Islet precursor cell (in vitro differentiated cells): ENCODE results near the gene TYMS.

Source experiments
- DNase-seq: peaks from one replicate; pipeline ENCODE4 v3.0.0-alpha.2; 2018

TYMS gene

DNA sequence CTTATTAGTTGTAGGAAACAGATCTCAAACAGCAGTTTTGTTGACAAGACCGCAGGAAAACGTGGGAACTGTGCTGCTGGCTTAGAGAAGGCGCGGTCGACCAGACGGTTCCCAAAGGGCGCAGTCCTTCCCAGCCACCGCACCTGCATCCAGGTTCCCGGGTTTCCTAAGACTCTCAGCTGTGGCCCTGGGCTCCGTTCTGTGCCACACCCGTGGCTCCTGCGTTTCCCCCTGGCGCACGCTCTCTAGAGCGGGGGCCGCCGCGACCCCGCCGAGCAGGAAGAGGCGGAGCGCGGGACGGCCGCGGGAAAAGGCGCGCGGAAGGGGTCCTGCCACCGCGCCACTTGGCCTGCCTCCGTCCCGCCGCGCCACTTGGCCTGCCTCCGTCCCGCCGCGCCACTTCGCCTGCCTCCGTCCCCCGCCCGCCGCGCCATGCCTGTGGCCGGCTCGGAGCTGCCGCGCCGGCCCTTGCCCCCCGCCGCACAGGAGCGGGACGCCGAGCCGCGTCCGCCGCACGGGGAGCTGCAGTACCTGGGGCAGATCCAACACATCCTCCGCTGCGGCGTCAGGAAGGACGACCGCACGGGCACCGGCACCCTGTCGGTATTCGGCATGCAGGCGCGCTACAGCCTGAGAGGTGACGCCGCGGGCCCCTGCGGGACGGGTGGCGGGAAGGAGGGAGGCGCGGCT is at the start of gene TYMS:
TYMS (plus strand) TSS at position 343 of the 690 bp plus-strand sequence; CDS start at position 433, 90 bp downstream.
- DNase-seq, result peak; percentile 87

DNA sequence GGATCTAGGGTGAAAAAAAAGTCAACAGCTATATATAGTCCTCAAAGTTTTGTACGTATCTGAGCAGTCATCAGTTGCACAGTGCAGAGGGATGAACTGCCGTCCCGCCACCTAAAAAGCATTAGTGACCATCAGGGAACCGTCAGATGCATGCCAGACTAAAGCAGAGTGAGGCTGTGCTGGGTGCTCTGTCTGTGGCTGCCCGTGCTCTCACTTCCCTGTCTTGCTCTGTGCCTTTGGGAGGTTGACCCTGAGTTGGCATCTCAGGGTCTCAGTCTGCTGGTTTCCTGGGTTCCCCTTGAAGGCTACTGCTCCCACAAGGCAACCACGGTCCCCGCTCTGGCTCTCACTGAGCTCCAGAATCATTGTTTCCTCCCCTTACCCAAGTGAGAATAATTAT is 49.5 kb upstream of the TYMS start:
- DNase-seq, result no peak

DNA sequence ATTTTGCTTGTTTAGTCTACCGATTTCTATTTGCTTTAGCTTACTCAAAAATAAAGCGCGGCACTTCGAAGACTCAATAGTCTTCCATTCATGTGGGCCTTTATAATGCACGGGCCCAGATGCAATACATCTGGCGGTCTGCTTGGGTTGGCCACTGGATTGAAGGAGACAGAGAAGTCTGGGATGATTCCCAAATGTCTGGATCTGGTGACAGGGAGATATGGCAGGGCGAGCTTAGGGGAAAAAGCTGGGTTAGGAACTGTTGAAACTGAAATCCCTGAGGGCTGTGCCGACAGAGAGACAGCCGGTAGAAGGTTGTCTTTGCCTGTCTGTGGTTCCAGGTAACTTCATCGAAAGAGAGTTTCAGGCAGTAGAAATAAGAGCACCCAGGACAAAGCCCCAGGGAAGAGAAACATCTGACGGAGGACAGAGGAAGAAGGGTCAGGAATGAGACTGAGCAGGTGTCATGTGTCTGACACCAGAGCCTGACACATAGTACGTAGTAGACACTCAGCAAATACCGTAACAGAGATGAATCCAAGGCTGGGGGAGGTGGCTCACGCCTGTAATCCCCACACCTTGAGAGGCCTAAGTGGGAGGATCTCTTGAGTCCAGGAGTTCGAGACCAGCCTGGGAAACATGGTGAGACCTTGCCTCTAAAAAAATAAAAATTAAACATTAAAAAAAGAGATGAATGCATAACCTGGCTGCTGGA is 47.1 kb upstream of the TYMS start:
- no peak for DNase-seq

DNA sequence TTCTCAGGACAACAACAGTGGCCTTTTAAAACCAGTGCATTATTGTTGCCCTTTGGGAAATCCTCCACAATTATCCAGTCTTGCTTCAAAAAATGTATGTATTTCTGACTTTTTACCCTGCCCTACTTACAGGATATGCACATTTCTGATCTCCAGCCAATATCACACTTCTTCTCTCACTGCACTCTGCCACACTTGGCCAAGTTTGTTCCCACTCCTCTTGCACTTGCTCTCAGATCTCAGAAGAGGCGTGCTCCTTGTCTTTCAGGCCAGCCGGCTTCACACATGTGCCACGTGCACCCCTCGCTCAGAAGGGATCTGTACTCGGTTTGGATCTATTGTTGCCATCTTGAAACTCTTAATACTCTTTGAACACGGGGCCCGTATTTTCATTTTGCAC is 45.3 kb upstream of the TYMS start:
- DNase-seq, result no peak

DNA sequence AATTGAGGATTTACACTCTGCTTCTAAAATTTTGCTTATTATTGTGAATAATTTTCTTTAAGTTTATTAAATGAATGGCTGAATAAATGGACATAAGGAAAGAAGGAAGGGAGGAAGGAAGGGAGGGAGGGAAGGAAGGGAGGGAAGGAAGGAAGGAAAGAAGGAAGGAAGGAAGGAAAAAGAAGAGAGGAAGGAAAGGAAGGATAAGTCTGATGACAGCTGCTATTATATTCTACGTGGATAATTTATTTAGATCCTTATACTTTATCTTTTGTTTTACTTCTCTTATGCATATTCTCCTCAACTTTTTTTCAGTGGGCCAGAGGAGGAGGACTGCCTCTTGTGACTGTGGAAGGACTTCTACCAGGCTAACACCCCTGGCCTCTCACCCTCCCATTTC is 43.3 kb upstream of the TYMS start:
- DNase-seq, result no peak

DNA sequence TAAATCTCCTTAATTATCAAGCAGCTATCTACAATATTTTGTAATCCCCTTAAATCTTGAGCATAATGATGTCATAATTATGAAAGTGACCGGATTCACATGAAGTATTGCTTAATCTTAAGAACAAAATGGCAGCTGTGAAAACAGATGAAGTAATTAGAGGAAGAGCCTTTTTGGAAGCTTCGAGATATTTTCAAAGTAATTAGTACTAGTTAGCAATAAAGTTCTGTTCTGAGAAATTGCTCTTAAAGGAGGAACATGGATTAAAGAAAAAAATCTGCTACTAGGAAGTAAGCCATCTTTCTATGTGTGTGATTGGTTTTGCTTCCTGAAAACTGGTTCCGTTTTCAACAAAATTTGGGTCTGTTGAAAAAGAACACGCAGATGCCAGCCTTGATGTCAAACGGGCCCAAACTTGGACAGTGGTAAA is 42.3 kb upstream of the TYMS start:
- no peak for DNase-seq

DNA sequence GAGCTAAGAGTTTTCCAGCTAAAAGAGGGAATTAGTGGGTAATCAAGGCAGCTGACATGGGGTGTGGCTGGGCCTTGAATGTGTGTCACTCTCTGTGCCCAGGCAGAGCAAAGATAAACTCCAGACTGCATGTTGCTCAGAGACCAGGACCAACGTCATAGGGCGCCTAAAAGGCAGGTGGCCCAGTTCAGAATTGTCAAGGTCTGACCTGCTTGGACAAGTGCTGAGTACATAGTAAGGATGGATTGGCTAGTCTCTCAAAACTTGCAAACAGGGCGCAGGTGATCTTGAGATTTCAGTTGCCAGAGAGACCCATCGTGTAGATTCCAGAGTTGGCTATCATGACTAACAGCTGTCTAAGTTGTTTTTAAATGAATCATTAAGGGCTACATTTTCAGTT is 41.7 kb upstream of the TYMS start:
- DNase-seq, result no peak

DNA sequence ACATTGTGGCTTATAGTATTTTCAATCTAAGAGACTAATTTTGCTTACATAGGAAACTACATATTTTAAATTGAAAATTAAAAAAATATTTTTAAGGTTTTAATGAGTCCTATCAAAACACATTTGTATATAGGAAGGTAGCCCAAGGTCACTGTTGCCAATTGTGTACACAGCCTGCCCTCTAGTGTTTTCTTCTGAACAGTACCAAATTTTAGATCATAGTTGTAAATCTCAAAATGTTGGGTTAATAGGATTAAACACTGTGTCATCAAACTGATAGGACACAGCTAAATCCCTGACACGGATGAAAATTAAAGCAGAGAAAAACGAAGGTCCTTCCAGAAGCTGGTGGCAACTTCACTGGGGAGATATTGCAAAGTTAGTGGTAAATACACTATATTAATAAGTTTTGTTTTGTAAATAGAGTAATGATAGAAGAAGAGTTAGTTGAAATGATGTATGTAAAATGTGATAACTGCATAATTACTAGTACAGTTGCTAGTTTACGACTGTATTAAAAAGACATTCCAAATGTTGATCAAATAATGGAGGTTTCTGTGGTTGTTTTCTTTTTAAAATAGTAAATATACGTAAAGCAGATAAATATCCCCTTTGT is 41.0 kb upstream of the TYMS start:
- DNase-seq, result no peak

DNA sequence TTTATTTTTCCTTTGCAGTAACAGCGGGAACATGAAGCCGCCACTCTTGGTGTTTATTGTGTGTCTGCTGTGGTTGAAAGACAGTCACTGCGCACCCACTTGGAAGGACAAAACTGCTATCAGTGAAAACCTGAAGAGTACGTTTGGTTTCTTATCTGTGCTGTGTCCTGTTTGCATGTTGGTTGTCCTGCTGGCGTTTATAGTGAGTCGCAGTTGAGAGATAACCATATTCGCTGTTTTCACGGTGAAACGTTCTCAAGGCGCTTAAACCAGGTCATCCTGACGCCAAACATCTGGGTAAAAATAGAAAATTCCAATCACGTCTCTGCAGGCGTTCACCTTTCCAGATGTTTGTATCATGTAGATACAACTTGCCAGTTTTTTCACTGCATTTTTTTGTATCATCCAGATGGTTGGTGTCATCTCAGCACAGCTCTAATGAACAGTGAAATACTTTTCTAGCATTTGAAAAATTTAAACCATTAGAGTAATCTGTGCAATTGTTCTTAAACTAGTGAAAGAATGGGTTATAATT is 39.4 kb upstream of the TYMS start:
- DNase-seq, result no peak

DNA sequence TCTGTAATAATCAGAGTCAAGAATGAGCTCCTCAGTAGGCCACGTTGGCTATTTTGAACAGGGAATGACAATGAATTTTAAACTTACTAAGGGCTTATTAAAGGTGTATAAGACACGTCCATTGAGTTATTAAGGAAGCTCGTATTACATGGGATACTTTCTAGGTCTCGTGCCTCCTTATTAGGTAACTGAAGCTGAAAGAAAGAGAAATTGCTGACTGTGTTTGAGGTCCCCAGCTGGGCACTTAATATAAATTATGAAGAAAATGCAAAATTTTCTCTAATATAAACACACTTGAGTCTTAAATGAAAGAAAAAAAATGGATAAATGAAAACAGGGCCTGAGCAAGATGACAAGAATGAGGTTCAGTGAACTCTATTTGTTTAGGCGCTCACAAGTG is 38.8 kb upstream of the TYMS start:
- DNase-seq, result no peak

DNA sequence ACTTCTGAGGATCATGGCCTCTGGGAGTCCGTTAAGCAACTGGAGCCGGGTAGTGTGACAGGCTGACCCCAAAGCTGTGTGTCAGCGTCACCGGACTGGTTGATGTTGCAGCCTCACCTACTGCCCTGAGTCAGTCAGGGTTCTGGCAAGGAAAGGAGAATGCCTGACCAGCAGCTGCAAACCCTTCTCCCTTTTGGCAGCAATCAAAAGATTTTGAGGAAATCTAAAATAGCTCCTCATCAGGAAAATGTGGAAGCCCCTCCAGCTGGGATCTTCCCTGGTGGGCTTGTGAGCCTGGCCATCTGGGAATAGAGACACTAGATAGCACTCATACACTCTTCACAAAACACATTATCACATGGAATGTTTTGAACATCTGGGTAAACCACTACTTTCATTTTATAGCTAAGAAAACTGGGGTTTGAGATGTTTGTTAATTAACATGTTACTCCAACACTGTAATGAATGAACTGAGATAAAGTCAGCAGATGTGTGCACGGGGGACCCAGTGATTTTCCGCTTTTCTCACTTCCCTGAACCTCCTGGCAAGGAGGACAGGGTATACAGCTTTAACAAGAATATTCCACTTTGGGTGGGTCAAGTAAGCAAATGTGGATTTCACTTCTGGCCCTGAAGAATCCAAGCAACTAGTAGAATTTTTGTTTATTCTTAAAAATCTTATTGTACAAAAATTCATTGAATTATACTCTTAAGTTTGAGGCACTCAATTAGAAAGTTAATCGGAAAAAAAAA is 36.0 kb upstream of the TYMS start:
- DNase-seq, result no peak

DNA sequence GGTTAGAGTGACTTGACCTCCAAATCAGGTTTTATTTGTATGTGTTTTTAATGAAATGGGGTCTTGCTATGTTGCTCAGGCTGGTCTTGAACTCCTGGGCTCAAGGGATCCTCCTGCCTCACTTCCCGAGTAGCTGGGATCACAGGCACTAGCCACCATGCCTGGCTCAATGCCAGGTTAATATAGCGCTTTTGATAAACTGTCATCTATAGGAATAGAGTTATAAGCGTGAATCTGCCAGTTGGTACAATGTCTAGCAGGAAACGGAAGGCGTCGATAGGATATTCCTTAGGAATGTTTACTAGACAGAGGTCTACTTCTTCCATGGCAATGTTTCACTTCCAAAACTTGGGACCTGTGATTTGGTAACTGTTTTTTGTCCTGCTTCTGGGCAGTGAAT is 35.2 kb upstream of the TYMS start:
- DNase-seq, result no peak

DNA sequence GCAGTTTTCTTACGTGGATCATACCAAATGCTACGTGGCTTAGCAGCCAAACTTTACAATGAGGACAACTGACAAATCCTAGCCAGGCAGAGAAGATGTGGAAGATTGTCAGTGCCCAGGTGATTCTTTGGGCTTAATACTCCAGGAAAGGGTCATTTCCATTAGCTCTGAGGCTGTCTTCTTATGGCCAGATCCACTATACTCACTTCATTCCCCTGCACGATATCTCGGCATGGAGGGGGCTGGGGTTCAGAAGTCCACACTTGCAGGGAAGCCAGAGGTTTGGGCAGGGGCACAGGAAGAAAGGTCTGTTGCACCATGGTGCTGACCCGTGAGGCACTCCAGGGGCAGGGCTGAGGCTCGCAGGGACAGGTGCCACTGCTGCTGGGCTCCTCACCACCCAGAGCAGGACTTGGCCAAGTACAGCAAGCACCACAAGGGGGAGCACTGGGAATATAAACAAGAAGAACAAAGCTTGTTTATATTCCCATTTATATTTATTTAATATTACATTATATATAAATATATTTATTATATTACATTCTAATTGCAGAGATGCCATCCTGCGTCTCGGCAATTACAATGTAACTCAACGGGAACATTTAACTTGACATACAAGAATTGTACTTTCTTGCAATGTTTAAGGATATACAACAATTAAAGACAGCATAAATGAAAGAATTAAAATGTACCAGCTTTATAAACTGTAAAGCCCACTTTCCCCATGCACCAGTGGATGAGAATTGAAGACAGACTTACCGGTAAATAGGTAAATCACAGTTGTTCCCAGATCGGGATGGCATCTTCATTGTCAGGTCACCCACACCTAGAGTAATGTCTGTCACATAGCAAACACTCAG is 33.5 kb upstream of the TYMS start:
- peak; percentile 80 for DNase-seq

DNA sequence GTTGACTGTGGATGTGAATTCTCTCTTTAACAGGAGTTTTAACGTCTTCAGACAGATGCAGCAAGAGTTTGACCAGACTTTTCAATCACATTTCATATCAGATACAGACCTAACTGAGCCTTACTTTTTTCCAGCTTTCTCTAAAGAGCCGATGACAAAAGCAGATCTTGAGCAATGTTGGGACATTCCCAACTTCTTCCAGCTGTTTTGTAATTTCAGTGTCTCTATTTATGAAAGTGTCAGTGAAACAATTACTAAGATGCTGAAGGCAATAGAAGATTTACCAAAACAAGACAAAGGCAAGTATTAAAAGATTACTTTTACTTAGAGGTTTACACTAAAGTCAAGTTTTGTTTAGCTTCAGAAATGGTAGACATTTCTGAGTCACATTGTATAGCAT is 30.2 kb upstream of the TYMS start:
- DNase-seq, result no peak

DNA sequence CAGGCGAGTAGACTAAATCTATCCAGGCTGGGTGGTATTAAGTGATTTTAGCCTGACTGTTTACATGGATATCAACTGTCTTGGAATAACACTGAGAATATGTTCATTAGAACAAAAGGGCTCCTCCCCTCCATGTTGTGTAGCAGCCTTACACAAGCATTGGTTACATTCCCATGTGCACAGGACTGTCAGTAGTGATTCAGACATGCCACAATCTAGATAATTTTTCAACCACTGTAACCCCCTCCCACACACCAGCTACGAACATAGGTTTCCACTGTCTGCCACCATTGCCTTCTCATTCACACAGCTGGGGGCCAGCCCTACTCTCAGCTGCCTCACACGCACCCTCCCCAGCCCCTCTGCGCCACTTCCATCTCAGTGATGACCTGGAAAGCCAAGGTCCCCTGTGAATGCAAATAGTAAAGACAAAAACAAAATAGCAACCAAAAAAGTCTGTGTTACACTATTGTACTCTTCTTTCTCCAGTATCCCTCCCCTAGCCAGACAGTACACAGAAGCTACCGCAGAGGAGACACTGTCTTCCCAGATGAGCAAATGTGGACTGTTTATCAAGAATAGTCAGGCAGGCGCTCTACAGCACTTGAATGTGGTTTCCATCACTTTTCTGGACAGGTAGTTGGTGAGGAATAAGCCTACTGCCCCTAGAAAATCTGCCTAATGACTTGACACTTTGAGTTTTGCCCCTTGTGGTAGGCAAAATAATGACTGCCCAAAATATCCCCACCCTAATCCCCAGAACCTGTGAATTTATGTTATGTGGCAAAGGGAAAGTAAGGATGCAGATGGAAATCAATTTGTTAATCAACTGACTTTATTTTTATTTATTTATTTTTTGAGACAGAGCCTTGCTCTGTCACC is 27.9 kb upstream of the TYMS start:
- no peak for DNase-seq

DNA sequence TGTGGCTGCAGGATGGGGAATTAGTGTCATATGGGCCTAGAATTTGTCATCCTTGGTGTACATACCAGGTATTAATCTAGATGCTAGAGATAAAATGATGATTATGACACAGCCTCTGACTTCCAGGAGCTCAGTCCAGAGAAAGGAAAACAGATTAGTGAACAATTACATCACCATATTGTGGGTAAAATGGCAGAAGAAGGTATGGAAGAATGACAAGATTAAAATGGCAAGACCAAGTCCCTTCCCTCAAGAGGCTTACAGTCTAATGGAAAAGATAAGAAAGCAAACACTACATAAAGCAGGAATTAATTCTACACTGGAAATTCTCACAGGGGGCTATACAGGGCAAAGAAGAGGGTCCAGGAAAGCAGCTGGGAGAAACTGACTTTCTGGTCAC is 25.9 kb upstream of the TYMS start:
- no peak for DNase-seq

DNA sequence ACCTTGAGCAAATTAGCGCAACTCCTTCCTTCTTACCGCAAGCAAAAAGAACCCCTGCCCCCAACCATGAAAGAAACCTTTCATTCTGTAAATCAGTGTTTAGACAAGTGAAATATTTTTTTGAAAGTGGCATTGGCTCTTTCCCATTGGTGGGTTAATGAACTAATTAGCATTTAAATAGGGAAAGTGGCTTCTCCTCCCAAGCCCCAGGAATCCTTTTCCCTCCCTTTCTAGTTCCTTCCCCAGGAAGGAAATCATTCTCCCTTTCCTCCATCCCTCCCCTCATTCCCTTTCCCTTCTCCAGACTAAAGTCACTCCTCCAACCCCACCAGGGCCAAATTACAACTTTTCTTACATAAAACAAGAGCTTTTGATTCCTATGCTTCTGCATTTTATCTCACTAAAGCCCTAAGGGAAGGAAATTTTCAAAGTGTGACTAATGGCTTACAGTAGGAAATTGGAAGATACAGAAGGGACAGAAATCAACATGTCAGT is 22.9 kb upstream of the TYMS start:
- no peak for DNase-seq

DNA sequence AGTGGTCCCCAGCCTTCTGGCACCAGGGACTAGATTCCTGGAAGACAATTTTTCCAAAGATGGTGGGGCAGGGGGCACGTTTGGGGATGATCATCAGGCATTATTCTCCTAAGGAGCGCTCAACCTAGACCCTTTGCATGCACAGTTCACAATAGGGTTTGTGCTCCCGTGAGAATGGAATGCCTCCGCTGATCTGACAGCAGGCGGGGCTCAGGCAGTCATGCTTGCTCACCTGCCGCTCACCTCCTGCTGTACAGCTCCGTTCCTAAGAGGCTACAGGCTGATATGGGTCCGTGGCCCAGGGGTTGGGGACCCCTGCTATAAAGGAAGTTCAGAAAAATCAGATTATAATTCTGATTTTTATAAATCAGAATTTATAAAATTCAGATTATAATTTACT is 22.3 kb upstream of the TYMS start:
- DNase-seq, result no peak

DNA sequence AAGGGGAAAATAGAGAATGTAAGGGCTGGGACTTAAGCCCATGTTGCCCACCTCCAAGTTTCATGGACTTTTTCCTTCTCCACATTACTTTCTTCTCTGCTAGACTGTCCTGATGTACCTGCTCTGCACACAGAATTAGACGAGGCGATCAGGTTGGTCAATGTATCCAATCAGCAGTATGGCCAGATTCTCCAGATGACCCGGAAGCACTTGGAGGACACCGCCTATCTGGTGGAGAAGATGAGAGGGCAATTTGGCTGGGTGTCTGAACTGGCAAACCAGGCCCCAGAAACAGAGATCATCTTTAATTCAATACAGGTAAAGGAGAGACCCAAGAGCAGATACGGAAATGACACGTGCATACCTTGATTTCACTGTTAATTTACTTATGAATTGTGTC is 16.2 kb upstream of the TYMS start:
- no peak for DNase-seq

DNA sequence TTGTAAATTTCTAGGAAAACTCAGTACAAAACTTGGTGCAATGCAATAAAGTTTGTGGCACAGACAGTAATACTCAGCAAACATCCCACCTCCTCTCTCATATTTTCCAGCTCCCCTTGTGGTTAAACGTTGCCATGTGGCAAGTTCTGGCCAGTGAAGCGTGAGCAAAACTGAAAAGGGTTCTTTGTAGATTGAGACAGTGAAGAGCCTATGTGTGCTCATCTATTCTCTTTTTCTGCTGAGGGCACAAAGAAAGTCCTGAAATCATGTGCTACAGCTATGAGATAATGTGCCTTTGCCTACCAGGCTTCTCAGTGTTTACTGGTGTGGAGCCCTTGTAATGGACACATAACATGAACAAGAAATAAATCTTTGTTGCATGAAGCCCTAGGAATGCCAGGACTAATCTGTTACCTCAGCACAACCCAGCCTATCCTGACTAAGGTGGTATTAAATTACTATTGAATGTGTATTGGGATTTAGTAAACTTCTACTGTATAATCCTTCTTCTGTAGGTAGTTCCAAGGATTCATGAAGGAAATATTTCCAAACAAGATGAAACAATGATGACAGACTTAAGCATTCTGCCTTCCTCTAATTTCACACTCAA is 13.0 kb upstream of the TYMS start:
- no peak for DNase-seq

DNA sequence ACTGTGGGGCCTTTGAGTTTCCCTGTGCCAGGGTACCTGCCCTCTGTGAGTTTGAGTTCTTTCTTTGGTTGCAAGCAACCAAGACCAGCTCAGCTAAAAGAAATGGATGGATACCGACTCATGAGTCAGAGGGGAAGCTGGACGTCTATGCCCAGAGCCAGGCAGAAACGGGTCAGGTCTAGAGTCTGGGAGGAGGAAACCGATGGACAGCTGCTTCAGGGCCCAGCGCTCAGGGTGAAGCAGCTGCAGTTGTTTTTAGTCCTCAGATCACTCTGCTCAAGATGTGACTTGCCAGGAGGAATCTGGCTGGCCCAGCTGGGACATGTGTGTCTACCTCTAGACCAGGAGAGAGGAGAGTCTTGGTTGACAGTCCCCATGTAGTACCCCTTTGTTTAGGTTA is 10.1 kb upstream of the TYMS start:
- DNase-seq, result no peak
